ENCODE results near the gene PNPLA3. TPM values are rescaled to one million over a fixed set of nuclear protein-coding genes. Genes with fewer than 3 reads are reported as not detected.

The PNPLA3 gene
- total RNA-seq, 2 experiments from 2014 or later = not detected

DNA sequence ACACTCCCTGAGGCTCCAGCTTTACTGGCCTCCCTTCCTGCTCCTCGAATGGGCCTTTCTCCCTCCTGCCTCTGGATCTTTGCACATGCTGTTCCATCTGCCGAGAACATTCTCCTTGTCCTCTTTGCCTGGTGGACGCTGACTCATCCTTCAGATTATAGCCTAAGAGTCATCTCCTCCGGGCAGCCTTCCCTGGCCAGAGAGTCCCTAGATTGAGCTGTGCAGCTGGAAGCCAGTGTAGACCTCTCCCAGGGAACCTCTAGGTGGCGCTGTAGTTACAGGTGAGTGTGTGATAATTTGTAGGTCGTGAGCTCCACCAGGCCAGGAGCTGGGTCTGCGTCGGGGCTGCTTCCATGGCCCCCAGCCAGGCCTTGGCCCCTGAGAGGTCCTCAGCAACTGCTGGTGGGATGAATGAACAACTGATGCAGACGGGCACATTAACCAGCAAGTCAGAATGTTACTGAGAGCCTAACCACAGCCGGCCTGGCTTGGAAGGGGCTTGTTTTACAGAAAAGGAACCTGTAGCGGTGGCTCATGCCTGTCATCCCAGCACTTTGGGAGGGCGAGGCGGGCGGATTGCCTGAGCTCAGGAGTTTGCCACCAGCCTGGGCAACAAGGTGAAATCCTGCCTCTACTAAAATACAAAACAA, 40.5 kb upstream of the PNPLA3 start:
- Histone ChIP-seq H3K9me2 (ENCODE audit: insufficient read depth, low read length) (no peaks in the 10 kb centered on the region), H2AFZ (ENCODE audit: low read length) (no peak overlapping the region), H3K36me3 (ENCODE audit: insufficient read depth, low read length) (no peaks in the 10 kb centered on the region), H3K4me1 (ENCODE audit: insufficient read depth, low read length, poor library complexity, severe bottlenecking) (peaks cover 8% of the 10 kb centered on the region), H3K79me2 (ENCODE audit: insufficient read depth, low read depth, low read length) (no peaks in the 10 kb centered on the region), H3K9me3 (ENCODE audit: low read length) (no peaks in the 10 kb centered on the region), H4K20me1 (ENCODE audit: insufficient read depth, low read length) (no peaks in the 10 kb centered on the region), H3K4me2 (ENCODE audit: low read length) (no peak overlapping the region), H3K27ac (ENCODE audit: low read depth, low read length, poor library complexity, severe bottlenecking) (no peak overlapping the region), H3K4me3 (ENCODE audit: low read depth, low read length, poor library complexity, severe bottlenecking) (no peak overlapping the region)
- ChIA-PET POLR2A (no interaction called here), CTCF (ENCODE audit: unreplicated experiment) (interaction anchor here (0.6 to 1.1 kb wide), 2 partner anchors 63 to 830 kb away, joined by 3 to 4 read pairs; no protein-coding TSS in a partner anchor)
- TF ChIP-seq EZH2phosphoT487 (IDR thresholded peaks at IDR 0.05; ENCODE audit: borderline replicate concordance, low read depth, low read length) = no peak
- TF ChIP-seq, protein P1, sequence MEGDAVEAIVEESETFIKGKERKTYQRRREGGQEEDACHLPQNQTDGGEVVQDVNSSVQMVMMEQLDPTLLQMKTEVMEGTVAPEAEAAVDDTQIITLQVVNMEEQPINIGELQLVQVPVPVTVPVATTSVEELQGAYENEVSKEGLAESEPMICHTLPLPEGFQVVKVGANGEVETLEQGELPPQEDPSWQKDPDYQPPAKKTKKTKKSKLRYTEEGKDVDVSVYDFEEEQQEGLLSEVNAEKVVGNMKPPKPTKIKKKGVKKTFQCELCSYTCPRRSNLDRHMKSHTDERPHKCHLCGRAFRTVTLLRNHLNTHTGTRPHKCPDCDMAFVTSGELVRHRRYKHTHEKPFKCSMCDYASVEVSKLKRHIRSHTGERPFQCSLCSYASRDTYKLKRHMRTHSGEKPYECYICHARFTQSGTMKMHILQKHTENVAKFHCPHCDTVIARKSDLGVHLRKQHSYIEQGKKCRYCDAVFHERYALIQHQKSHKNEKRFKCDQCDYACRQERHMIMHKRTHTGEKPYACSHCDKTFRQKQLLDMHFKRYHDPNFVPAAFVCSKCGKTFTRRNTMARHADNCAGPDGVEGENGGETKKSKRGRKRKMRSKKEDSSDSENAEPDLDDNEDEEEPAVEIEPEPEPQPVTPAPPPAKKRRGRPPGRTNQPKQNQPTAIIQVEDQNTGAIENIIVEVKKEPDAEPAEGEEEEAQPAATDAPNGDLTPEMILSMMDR (conservative IDR thresholded peaks at IDR 0.05; ENCODE audit: low read length) = peak; percentile 88
- DNase-seq (ENCODE audit: low spot score) = peak; percentile 75
- intact Hi-C loops (cut with micrococcal nuclease; ENCODE audit: unreplicated experiment) = loop anchor here (1.0 to 10.0 kb wide), 3 partner anchors 20 to 742 kb away; no protein-coding TSS in a partner anchor
- BruUV-seq (replicated peaks) = no TSS peak

DNA sequence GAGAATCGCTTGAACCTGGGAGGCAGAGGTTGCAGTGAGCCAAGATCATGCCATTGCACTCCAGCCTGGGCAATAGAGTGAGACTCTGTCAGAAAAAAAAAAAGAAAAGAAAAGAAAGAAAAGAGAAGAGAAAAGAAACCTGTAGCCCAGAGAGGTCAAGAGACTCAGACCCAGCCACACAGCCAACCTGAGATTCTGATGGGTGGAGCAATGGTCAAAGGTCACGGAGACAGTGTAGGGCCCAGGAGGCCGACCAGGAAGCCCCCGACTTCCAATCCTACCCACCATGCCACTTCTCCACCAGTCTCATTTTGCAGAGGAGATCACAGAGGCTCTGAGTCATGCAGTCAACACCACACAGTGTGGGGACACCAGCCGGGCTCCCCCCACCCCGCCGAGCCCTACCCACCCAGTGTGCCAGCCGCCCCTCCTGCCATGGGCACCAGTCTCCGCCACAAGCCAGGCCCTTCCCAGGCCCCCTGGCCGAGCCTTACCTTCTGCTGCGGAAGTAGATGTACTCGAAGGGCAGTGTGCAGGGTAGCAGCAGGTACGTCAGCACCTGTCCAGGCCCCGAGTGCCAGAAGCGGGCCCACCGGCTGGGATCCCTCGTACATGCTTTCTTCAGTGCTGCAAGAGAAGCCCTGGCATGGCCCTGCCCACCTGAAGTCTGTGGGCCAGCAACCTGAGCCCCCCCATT, 39.7 kb upstream of the PNPLA3 start:
- CTCF ChIA-PET (ENCODE audit: unreplicated experiment) = interaction anchor here (1.1 kb wide), 1 partner anchor 62 kb away, joined by 4 read pairs; no protein-coding TSS in a partner anchor
- no peak overlapping the region for H3K27ac ChIP-seq (ENCODE audit: low read depth, low read length, poor library complexity, severe bottlenecking)
- no peak for DNase-seq (ENCODE audit: low spot score)
- no peaks in the 10 kb centered on the region for H3K79me2 ChIP-seq (ENCODE audit: insufficient read depth, low read depth, low read length)
- POLR2A ChIA-PET = no interaction called here
- no peaks in the 10 kb centered on the region for H3K36me3 ChIP-seq (ENCODE audit: insufficient read depth, low read length)
- peaks cover 8% of the 10 kb centered on the region for H3K4me1 ChIP-seq (ENCODE audit: insufficient read depth, low read length, poor library complexity, severe bottlenecking)
- H3K4me3 ChIP-seq (ENCODE audit: low read depth, low read length, poor library complexity, severe bottlenecking) = no peak overlapping the region
- no peak overlapping the region for H3K4me2 ChIP-seq (ENCODE audit: low read length)
- no peaks in the 10 kb centered on the region for H4K20me1 ChIP-seq (ENCODE audit: insufficient read depth, low read length)
- BruUV-seq (replicated peaks) = no TSS peak
- no peak for TF ChIP-seq EZH2phosphoT487 (IDR thresholded peaks at IDR 0.05; ENCODE audit: borderline replicate concordance, low read depth, low read length)
- TF ChIP-seq, protein P1 (conservative IDR thresholded peaks at IDR 0.05; ENCODE audit: low read length) = no peak
- no peaks in the 10 kb centered on the region for H3K9me3 ChIP-seq (ENCODE audit: low read length)
- H3K9me2 ChIP-seq (ENCODE audit: insufficient read depth, low read length) = no peaks in the 10 kb centered on the region
- intact Hi-C loops (cut with micrococcal nuclease; ENCODE audit: unreplicated experiment) = loop anchor here (1.0 to 10.0 kb wide), 3 partner anchors 19 to 741 kb away; no protein-coding TSS in a partner anchor
- H2AFZ ChIP-seq (ENCODE audit: low read length) = no peak overlapping the region

All from OCI-LY7 (cell line).